Osteocyte (in vitro differentiated cells): ENCODE results near the gene EPHA1. TPM values are rescaled to one million over a fixed set of nuclear protein-coding genes. Genes with fewer than 3 reads are reported as not detected.
"Not testable (repeated sequence)": the region's sequence is repeated elsewhere in the genome, so short reads cannot be mapped to it uniquely, and the experiment has no call there.

Experiments used
- DNase-seq: peaks from one replicate; pipeline ENCODE4 v3.0.0; 2021; ENCODE audit warnings: mixed read lengths; ENCODE audit not compliant: unreplicated experiment; ENCODE audit errors: extremely low spot score
- H3K27ac Mint-ChIP-seq: one replicate; pipeline ENCODE4 v1.8.0; 2021; ENCODE audit warnings: mild to moderate bottlenecking, mixed read lengths; ENCODE audit not compliant: unreplicated experiment
- H3K27me3 Mint-ChIP-seq: one replicate; pipeline ENCODE4 v1.8.0; 2021; ENCODE audit warnings: mixed read lengths; ENCODE audit not compliant: unreplicated experiment
- H3K36me3 Mint-ChIP-seq: one replicate; pipeline ENCODE4 v1.8.0; 2021; ENCODE audit warnings: mixed read lengths; ENCODE audit not compliant: unreplicated experiment
- H3K4me1 Mint-ChIP-seq: one replicate; pipeline ENCODE4 v1.8.0; 2021; ENCODE audit warnings: mixed read lengths; ENCODE audit not compliant: unreplicated experiment
- H3K4me3 Mint-ChIP-seq: one replicate; pipeline ENCODE4 v1.8.0; 2021; ENCODE audit warnings: mild to moderate bottlenecking, moderate library complexity, mixed read lengths; ENCODE audit not compliant: unreplicated experiment
- H3K9me3 Mint-ChIP-seq: one replicate; pipeline ENCODE4 v1.8.0; 2021; ENCODE audit warnings: mixed read lengths; ENCODE audit not compliant: unreplicated experiment
- total RNA-seq: library from RNA; stranded (reverse); gene quantifications from 2 replicates; pipeline ENCODE4 v1.2.1, GENCODE V29; 2021
- TF ChIP-seq, protein P1 (sequence below): fragments of 200-600 bp; sonication (generic); IDR thresholded peaks from 2 replicates; pipeline ENCODE4 v1.5.0; 2021; ENCODE audit warnings: antibody characterized with exemption, mild to moderate bottlenecking, moderate library complexity

EPHA1 gene
- total RNA-seq, 1 donor from 2014 or later: not detected

DNA sequence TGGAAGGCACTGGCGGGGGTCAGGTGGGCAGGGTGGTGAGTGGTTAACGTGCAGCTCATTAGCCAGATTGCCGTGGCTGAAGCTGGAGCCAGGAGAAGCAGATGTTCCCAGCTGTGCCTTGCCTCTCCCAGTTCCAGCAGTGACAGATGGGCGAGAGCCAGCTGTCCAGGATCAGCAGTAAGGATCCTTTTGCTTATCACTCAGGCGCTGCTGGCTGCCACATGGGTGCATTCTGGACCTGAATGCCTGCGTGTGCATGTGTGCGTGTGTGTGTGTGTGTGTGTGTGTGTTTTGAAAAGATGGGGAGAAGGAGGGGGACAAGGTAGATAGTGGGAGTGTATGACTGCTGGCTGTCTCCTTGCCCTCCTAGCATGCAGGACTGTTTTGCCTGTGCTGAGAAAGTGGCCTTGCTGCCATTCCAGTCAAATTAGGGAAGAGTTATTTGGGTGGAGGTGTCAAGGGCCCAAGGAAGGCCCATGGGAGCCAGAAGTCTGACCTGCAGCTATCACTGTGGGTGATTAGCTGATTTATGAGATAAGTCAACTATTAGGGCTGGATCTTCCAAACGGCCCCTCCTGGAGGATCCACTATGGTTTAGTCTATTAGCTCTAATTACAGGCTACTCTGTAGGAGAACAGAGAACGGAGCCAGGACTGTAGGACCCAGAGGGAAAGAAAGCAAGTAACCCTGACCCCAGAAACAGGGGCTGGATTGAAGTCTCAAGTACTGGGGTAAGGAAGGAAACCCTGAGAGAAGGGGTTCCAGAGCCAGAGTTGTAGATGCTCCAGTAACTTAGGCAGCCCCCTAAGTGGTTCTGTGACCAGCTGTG lies 3.3 kb downstream of the EPHA1 start:
- Mint-ChIP-seq H3K36me3 (no peaks in the 10 kb centered on the region), H3K27ac (no peak overlapping the region), H3K27me3 (peaks cover 36% of the 10 kb centered on the region), H3K4me1 (peaks cover 14% of the 10 kb centered on the region), H3K4me3 (no peak overlapping the region), H3K9me3 (no peaks in the 10 kb centered on the region)
- DNase-seq: no peak
- TF ChIP-seq, protein P1, sequence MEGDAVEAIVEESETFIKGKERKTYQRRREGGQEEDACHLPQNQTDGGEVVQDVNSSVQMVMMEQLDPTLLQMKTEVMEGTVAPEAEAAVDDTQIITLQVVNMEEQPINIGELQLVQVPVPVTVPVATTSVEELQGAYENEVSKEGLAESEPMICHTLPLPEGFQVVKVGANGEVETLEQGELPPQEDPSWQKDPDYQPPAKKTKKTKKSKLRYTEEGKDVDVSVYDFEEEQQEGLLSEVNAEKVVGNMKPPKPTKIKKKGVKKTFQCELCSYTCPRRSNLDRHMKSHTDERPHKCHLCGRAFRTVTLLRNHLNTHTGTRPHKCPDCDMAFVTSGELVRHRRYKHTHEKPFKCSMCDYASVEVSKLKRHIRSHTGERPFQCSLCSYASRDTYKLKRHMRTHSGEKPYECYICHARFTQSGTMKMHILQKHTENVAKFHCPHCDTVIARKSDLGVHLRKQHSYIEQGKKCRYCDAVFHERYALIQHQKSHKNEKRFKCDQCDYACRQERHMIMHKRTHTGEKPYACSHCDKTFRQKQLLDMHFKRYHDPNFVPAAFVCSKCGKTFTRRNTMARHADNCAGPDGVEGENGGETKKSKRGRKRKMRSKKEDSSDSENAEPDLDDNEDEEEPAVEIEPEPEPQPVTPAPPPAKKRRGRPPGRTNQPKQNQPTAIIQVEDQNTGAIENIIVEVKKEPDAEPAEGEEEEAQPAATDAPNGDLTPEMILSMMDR: no peak

GRCh38 chr7:143402233-143402632 lies 6.4 kb downstream of the EPHA1 start:
- not testable (repeated sequence) for H3K4me3 Mint-ChIP-seq, DNase-seq, H3K9me3 Mint-ChIP-seq, H3K27ac Mint-ChIP-seq, H3K36me3 Mint-ChIP-seq, H3K4me1 Mint-ChIP-seq
- peaks cover 20% of the 10 kb centered on the region for H3K27me3 Mint-ChIP-seq

DNA sequence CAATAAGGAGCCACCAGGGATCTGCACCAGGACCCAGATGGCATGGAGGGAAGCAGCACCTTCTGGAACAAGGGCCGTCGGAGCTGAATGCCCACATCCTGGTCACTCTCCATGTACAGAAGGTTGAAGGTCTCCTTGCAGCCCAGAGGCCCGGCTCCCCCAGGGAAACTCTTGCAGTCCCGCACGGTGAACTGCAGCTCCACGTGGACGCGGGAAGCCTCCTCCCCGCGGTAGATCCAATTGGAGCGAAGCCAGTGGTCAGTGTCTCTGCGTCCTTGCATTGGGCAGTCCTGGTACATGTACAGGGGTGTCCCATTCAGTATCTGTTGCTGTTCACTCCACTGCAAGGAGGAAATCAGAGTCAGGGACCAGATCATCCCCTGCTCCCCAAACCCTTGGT lies 7.4 kb downstream of the EPHA1 start:
- no peak overlapping the region for H3K4me3 Mint-ChIP-seq
- no peaks in the 10 kb centered on the region for H3K36me3 Mint-ChIP-seq
- H3K27ac Mint-ChIP-seq: no peak overlapping the region
- no peak for DNase-seq
- H3K9me3 Mint-ChIP-seq: no peaks in the 10 kb centered on the region
- H3K27me3 Mint-ChIP-seq: peaks cover 17% of the 10 kb centered on the region
- H3K4me1 Mint-ChIP-seq: no peaks in the 10 kb centered on the region
- TF ChIP-seq, protein P1: no peak

GRCh38 chr7:143399642-143400041 lies 9.0 kb downstream of the EPHA1 start:
- H3K27ac Mint-ChIP-seq: no peak overlapping the region
- no peaks in the 10 kb centered on the region for H3K36me3 Mint-ChIP-seq
- no peak for DNase-seq
- H3K4me1 Mint-ChIP-seq: no peaks in the 10 kb centered on the region
- TF ChIP-seq, protein P1: no peak
- no peak overlapping the region for H3K4me3 Mint-ChIP-seq
- H3K27me3 Mint-ChIP-seq: peaks cover 17% of the 10 kb centered on the region
- H3K9me3 Mint-ChIP-seq: no peaks in the 10 kb centered on the region

DNA sequence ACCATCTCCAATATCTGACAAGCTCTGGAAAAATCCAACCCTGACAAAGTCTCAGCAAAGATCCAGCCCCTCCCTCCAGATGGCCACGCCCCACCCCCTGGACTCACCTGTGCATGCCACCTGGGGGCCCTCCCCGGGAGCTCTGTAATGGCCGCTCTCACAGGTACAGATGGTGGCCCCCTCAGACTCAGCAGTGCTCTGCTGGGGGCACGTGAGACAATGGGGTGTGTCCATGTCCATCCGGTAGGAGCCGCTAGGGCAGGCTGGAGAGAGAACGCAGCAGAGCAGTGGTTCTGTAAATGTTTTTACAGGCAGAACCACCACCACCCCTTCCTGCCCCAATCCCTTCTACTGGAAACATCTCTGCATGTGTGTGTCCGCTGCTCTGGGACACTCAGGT lies 9.5 kb downstream of the EPHA1 start:
- TF ChIP-seq, protein P1: no peak
- no peak overlapping the region for H3K4me3 Mint-ChIP-seq
- no peak overlapping the region for H3K27ac Mint-ChIP-seq
- no peaks in the 10 kb centered on the region for H3K36me3 Mint-ChIP-seq
- DNase-seq: no peak
- H3K27me3 Mint-ChIP-seq: peaks cover 17% of the 10 kb centered on the region
- no peaks in the 10 kb centered on the region for H3K9me3 Mint-ChIP-seq
- H3K4me1 Mint-ChIP-seq: no peaks in the 10 kb centered on the region
